GM21619 (cell line): ENCODE measurements around the gene HDGFL1.

Experiments
- ATAC-seq: cut with Tn5 transposase; IDR thresholded peaks from one replicate; pipeline ENCODE4 v1.9.1; 2021; ENCODE audit not compliant: unreplicated experiment

HDGFL1 gene

DNA sequence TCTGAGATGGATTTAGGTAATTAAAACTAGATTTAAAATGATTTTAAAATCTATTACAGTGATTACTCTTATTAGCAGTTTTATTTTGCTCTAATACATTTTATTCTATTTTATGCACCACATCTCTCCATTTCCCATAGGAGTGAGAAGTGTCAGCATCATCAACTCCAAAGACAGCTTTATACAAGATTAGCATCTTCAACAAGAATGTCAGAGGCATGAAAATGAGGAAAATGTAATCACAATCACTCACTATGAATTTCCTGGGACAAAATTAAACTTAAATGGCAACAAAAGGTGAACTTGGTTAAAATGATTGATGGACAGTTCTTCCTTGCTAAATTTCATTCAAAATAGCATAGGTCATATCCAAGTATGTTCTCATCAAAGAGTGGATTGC, 19.8 kb downstream of the HDGFL1 start:
- no peak for ATAC-seq

DNA sequence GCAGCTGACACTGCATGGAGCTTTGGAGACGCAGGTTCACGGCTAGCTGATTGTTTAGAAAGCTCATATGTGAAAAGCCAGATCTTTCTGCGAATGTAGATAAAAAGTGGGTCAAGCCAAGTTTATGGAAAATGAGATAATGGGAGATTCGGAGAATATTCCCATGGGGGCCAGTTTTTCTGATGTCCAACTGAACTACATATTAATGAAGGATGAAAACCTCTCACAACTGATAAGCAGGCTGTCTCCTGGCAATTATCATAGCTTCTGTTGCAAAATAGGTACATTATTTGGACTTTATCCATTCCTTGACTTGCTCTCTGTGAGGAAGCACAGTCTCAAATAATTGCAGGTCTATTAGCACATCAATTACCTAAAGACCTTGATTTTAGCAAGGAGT, 21.1 kb downstream of the HDGFL1 start:
- no peak for ATAC-seq

DNA sequence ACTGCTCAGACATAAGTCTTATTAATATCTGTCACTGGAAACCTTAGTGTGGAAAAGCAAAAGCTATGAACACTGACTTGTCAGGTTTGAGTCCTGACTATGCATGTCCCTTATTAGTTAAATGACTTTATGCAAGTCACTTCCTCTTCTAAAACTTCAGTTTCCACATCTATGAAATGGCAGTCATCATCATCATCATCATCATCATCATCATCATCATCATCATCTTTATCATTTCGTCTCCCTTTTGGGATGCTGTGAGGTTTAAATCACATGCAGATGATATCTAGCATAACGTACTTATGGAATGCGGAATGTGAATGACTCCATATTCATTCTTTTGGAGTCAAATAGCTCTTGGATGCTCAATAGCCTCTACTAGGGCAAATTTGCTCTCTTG, 24.5 kb downstream of the HDGFL1 start:
- ATAC-seq = no peak

DNA sequence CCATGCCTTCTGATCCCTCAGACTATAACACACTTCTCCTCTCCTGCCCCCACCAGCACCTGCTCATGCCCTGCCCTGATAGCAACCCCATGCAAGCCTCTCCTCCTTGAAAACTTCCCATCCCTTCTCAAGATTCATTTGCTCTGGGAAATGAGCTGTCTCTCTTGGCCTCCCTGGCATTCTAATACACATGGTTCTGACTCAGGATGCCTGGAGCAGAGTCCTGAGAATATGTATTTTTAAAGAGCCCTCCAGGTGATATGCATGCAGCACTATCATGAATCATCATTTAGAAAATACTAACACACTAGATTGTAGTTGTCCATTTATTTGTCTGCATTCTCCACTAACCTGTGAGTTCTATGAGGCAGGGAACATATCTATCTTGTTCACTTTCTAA, 26.6 kb downstream of the HDGFL1 start:
- ATAC-seq = no peak

DNA sequence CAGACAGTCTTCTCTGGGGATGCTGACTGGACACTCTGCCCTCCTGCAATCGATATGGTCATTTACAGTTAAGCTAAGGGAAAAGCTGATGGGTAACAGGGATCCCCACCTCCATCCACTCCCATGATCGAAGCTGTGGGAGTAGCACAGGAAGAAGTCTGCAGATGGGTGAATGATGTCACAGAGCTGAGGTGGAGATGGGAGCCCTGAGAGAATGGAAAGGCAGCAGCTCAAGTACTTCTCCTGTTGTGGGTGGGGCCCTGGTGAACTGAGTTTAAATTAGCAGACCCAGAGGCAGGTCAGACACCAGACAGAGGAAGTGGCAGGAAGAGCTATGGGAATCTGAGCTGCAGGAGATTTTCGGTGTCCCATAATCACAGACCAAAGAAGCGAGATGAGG, 29.0 kb downstream of the HDGFL1 start:
- no peak for ATAC-seq

DNA sequence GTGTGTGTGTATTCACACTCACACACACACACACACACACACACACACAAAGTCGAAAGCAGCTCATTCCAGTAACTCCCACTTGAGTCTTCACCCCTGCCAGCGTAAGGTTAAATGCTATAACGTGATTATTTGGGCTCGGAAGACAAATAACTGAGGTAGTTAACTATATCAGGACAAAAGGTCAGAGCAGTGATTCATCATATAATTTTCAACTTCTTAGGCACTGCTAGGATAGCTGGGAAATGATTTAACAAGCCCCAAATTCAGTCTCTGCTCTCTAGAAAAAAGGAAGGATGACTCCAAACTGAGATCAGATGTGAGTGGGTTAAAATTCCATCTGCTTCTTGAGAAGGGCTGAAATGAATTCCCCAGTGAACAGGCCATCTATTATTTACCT, 30.7 kb downstream of the HDGFL1 start:
- ATAC-seq = no peak

DNA sequence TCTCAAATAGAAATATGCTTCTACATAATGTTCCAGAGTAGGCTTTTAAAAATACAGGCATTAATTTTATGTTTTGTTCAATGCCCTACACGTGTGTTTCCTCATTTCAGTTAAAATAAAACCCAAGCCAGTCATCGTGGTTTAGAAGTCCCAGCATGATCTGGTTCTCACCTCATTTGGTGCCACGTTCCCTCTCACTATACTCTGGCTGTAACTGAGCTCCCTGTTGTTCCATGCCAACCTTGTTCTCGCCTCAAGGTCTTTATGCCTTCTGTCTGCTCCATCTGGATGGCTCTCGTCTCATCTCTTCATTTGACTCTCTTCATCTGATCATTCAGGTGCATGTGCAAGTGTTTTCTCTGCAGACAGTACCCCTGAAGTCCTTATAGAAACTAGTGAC, 32.6 kb downstream of the HDGFL1 start:
- no peak for ATAC-seq

DNA sequence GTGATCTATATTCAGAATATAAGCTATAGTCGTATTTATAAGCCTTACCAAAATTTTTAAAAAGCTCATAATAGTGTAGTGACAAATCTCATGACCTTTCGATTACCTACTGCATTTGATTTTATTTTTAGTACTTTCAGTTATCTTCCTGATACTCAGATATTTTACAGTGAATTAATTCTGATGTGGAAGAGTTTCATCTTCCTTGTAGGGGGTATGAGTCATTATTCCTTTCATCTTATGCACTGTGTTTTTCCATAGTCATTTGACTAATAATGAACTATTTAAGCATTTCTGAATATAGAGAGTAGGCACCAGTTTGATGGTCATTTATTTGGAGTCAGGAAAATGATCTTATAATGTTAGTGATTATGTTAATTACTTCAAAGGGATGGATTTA, 36.4 kb downstream of the HDGFL1 start:
- no peak for ATAC-seq

DNA sequence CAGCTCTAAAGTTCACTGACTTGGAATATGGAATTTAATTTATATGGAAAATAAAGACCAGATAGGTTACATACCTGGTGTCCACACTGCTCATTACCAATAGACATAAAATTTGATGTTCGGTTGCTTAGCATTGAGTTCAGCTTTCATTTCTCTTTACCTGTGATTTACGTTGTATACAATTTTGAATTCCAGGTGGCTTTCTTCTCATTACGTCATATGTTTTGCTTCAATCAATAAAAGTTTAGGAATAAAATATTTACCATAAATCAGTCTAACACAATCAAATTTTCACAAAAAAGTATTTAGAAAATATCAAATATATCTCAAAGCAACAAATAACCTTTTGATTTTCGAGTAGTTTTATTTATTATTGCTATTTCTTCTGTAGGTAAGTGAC, 40.8 kb downstream of the HDGFL1 start:
- no peak for ATAC-seq

DNA sequence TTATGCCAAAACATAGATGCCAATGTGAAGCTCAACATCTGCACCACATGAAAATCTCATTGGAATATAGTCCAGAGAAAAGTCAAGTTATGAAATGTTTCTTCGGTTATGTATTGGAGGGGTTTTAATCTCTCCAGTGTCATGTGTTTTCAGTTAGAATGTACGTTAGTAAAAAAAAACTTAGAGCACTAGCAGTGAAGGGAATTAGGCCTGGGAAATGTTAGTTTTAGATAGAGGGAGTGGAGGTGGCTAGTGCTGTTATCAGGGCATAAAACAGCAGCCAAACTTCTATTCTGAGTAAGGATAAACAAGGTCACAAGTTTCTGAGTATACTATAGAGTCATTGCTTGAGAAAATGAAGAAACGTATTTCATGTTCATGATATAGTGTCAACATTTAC, 42.9 kb downstream of the HDGFL1 start:
- ATAC-seq = no peak

DNA sequence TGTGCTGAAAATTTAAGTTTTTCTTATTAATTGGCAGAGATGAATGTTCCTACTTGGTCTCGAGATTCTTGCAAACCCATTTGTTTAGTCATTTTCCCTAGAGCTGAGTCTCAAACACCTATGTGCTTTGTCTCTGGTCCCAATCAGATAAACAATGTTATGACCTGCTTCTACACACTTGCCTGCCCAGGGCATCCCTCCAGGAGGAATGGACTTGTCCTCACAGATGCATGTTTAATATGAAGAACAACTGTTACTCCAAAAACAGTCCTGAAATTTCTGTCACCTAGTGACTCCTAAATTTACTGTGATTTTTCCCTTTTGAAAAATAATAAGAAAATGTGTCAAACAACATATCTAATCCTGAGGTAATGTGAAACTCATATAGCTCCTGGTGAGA, 43.7 kb downstream of the HDGFL1 start:
- no peak for ATAC-seq

DNA sequence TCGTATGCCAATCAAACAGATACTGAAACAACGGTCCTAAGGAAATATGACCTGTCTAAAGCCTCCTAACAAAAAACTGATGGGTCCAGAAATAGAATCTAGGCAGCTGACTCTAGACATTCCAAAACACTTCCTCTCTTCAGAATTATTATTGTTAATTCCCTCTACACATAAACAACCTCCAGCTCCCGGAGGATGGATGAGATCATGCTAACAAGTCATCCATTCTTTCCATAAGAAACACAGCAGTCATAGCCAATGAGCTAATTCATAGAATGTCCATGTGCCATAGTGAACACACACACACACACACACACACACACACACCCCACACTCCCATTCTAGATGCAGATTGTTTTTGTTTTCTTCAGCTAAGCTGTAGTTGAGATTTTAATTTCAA, 44.3 kb downstream of the HDGFL1 start:
- no peak for ATAC-seq

DNA sequence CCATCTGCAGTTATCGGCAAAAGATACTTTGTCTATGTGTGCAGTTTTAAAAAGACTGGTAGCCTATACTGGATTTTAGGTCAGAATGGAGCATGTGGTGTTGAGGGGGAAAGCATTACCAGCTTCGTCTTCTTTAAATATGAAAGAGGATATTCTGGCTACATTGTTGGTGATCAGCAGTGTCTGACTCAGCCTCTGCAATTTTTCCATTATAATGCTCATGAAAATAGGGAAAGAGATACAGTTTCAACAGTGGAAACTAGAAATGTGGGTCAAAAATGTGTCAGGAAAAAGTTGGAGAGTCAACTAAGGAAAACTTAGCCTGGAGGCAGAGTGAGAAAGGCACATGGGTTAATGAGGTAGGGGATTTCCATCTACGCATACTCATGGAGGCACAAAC, 45.2 kb downstream of the HDGFL1 start:
- no peak for ATAC-seq

DNA sequence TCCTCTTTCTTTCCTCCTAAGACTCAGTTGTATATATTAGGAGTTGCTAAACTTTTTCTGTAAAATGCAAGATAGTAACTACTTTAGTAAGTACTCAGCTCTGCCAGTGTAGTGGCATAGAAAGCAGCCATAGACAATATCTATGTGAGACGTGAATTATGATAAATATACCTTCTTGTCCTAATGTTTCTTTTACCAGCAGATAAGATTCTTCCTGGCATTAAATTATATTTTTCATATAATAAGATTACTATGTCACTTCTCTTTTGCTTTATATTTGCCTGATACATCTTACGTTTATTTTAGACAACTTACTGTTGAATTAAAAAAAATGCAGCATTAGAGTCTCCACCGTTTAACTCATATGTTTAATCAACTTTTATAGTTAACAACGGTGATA, 51.7 kb downstream of the HDGFL1 start:
- no peak for ATAC-seq
